Lower leg skin (tissue), 3 donors: ENCODE results near the gene JPH3.

ENCODE experiments used
- CTCF ChIP-seq, 3 donors: fragments of 450-650 bp; IDR thresholded peaks; one replicate each; pipeline ENCODE4 v1.5.1; 2016; ENCODE audit warnings: antibody characterized with exemption in 3 of 3, mild to moderate bottlenecking in 3 of 3, moderate library complexity in 2 of 3
- POLR2A ChIP-seq, 2 donors: fragments of 450-650 bp; IDR thresholded peaks; one replicate each; pipeline ENCODE4 v1.6.1; 2016 to 2017; ENCODE audit warnings: antibody characterized with exemption in 2 of 2, mild to moderate bottlenecking in 1 of 2, moderate library complexity in 1 of 2

GRCh38 chr16:87697792-87698191 lies 95.5 kb downstream of the JPH3 start:
- TF ChIP-seq CTCF (IDR thresholded peaks at IDR 0.05) (no peak), POLR2A (IDR thresholded peaks at IDR 0.05) (no peak)
